Activated effector memory CD4-positive, alpha-beta T cell treated with anti-CD3 and anti-CD28 coated beads, Interleukin-2, amount 50 U/mL, for 16 hours (primary cell): ENCODE data around the gene PLCH2.
"Not testable (repeated sequence)": the region's sequence is repeated elsewhere in the genome, so short reads cannot be mapped to it uniquely, and the experiment has no call there.

Source experiments
- DNase-seq: peaks from one replicate; pipeline ENCODE4 v3.0.0-alpha.2; 2020

The PLCH2 gene

DNA sequence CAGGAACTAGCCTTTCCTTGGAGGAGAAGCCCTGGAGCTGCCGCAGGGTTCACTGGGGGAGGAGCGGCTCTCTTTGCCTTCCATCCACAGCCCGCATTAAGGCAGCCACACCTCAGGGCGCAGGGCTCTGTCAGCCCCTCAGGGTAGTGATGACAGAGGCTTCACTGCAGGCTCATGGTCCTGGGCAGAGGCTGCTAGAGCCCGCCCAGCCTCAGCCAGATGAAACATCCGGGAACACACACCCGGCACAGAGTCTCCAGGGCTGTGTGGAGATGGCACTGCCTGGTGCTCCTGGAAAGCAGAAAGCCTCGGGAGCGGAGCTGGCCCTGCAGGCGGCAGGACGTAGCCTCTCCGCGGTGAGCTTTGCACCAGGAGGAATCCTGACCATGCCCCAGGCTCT lies 34.3 kb upstream of the PLCH2 start:
- no peak for DNase-seq

DNA sequence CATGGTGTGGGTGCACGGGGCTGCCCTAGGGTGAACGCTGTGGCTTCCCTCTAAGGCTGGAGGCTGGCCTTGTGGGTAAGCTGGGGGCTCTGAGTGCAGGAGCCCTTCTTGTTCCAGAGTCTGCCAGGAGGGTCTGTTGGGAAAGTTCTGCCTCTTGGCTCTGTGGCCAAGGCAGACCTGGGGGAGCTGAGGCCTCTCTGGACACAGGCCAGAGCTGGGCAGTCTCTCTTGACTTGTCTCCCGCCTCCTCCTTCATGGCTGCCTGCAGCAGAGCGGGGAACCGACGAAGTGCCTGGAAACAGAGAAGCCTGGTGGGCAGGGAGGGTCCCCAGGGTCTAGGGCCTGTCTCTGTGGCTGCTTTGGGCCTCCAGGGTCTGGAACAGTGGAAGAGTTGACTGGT lies 33.4 kb upstream of the PLCH2 start:
- DNase-seq = no peak

DNA sequence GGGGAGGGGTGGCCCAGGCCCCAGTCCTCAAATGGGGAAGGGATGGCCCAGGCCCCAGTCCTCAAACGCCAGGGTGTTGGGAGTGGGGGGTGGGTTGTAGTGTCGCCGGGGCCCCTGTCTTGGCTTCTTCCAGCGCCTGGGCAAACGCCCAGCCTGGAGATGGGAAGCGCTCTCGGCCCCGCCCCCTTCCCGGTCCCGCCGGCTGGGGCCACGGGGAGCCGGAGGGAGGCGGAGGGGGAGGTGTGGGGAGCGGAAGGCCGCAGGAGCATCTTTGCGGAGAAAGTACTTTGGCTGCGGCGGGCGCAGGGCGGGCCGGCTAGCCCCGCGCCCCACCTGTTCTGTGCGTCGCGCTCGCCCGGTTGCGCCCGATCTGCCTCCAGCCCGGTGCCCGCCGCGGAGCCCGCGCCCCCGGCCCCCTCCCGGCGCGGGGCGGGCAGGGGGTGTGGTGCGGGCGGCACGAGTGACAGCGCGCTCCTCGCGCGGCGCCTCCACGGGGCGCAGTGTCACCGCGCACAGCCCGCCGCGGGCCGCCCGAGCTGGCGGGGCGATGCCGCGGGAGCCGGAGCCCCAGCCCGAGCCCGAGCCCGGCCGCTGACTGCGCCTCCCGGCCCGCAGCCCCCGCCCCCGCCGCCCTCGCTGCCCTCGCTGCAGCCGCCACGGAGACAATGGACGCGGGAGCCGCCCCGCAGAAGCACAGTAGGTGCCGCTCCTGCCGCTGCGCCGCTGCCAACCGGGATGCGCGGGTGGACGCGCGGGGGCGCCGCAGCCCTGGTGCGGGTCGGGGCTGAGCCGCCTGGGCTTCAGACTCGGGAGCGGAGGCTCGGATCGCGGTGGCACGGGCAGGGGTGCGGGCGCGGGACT lies 32.6 kb upstream of the PLCH2 start:
- no peak for DNase-seq

DNA sequence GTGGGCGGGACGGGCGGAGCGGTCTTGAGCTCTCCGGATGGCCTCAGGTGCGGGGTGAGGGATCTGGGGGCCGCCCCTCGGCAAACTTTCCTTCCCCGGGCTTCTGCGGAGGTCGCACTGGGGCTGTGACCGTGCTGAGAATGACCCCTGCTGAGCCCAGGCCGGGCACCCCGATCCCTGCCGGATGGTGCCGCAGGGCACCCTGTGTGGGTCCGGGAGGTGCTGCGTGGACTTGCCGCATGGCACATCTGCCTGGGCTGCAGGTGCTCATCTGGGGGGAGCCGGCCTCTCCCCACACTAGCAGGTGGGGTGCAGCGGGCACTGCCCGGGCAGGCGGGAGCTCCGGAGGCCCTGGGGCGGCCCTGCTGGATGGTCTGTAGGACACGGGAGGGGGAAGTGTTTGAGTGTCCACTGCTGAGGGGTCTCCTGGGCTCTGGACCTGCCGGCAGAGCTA lies 31.9 kb upstream of the PLCH2 start:
- no peak for DNase-seq

DNA sequence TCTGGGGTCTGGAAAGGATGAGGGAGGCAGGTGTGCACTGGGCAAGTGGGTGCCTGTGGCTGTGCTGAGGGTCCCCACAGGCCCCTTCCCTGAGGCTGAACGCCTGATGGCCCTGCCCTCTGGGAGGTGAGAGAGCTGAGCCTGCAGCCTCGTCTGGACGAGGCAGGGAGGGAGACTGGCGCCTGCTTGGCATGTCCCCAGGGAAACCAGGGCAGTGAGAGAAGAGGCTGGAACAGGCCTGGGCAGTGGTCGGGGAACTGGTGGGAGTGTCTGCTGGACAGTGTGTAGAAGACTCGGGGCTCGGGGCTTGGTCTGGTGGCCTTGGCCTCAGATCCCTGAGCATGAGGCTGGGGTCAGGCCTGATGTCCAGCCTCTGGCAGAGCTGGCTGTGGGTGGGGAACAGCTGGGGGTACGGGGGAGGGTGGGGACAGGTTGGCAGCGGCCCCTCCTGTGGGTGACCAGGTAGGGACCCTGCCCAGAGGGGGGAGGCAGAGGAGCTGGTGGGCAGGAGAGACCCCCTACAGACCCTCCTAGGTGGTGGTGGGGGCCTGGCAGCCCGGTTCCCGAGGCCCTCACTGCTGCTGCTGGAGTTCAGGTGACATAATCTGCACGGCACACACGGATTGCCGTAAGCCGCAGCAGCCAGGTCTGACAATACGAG lies 30.8 kb upstream of the PLCH2 start:
- no peak for DNase-seq

DNA sequence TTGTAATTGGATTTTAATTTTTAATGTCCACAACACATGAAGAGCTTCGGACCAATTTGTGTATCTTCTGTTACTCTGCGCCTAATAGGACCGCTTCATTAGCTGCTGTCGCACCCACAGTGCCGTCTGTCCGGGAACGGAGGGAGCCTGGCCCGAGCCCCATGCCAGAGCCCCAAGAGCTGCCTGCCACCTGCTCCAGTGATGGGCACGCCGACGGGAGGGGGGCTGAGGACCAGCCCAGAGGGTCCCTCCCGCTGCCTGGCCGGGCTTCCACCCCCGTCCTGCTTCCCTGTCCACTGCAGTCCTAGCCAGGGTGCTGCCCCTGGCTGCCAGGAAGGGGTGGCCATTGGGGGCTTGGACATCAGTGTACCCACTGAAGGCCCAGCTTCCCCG lies 30.3 kb upstream of the PLCH2 start:
- DNase-seq = no peak

DNA sequence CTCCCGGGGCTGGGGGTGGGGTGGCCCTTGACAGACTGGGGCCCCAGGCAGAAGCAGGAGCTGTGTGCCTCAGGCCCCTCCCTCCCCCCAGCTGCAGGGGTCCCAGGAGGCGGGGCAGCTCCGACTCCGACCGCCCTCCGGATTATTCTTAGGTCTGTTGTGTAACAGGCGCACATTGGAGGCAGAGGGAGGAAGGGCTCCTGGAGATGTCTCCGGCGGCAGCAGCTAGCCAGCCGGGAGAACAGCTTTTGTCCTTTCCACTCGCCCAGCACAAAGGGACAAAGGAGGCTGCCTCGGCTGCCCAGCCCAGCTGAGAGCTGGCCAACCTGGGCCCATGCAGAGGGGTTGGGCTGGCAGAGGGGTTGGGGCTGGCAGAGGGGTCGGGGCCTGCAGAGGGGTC lies 29.7 kb upstream of the PLCH2 start:
- no peak for DNase-seq

DNA sequence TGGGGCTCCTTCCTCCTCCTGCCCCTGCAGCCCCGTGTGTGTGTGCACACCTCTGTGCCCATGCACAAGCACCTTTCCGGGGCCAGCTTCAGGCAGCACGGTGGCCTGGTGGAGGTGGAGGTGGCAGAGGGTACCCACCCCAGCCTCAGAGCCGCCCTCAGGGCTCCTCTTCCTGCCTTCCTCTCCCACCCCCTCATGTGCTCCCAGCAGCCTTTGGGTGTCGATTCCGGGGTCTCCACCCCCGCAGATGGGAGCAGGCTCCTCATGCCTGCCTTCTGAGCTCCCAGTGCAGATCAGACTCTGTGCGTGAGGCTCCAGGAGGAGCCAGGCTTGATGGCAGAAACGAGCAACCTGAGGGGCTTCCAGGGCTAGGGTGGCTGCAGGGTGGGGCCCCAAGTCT lies 29.2 kb upstream of the PLCH2 start:
- no peak for DNase-seq

DNA sequence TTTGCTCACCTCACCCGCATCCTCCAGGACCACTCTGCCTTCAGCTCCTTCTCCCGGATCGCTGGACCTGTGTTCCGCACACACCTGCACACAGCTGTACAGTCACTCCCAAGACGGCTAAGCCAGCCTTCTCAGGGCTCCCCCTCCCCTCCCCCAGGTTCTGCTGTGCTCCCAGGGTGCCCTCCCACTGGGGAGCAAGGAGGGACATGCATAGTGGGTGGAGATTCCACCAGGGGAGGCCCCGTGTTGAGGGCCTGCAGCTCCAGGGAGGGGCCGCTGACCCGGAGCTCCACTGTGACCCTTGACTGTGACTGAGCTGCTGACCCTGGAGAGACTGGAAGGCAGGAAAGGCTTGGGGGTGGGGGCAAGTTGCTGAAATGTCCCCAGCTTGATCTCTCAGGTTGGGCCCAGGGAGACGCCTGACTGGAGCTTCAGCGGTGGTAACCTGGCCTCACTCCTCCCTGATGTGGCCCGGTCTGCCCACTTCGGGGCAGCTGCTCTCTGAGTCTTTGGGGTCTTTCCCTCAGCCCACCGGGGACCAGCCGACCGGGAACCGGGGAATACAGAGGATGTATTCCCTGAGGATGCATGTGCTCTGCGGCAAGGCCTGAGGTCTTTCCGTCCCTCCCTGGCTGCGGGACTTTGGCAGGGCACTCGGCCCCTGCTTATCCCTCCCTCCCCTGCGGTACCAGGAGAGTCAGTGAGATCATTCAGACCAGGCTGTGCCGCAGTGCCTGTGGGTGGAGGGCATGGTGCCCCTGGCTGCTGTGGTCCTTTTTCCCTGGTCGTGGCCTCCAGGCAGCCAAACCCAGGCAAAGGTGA lies 28.6 kb upstream of the PLCH2 start:
- no peak for DNase-seq

DNA sequence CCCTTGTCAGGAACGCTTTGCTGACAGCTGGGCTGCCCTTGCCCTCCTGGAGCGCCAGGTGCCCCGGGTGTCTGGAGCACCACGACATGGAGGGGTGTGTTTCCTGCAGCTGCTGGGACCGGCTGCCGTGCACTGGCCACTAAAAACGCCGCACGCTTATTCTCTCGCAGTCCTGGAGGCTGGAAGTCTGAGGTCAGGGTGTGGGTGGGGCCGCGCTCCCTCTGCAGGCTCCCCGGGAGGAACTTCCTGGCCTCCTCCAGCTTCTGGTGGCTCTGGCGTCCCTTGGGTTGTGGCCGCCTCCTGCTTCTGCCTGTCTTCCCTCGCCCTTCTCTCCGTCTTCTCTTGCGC lies 28.0 kb upstream of the PLCH2 start:
- DNase-seq = no peak

DNA sequence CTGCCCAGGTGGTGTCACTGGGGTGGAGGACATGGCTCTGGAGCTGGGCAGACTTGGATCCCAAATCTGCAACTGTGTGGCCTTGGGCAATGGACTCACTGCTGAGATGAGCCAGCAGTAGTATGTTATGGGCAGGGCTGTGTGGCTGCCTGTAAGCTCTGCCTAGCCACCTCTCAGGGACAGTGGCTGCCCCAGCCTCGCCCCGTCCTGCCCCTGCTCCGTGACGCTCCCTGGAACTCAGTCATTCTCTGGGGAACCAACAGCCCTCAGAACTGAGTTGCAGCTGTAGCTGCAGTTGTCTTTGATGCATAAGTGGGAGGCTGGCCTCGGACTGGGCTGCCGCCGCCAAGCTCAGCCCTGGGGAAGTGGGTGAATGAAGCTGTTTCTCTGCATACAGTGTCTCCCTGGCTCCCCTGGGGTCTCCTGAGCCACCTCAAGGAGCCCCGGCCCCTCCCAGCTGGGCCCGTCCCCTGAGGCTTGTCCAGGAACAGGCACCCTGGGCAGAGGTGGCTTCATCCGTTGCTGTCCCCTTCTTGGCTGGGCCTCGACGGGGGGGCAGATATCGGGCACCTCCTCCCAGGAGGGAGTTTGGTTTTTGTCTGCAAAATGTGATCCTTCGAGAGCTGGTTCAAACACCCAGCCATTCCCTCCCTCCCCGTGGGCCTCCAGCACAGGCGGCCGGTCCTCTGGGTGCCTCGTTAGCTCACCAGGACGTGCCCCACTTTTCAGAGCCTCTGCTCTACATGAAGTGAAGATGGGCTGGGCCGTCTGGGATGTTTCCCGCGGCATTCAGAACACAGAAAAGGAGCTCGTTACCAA lies 26.2 kb upstream of the PLCH2 start:
- DNase-seq = no peak

DNA sequence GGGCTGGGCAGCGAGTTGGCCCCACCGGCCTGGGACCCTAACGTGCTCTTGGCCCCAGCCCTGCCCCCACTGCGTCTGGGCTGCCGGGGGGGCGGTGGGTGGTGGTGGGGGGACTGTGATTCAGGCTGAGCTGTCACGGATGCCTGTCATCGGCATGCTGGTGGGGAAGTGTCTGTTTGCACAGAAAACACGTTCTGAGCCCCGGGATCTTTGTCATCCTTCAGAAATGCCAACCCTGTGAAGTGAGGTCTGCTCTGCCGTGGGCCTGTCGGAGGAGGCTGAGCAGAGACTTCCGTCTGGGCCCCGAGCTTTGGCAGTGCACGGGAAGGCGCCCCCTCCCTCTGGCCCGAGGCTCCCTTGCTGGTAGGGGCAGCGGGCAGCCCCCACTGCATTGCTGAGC lies 24.3 kb upstream of the PLCH2 start:
- DNase-seq = no peak

DNA sequence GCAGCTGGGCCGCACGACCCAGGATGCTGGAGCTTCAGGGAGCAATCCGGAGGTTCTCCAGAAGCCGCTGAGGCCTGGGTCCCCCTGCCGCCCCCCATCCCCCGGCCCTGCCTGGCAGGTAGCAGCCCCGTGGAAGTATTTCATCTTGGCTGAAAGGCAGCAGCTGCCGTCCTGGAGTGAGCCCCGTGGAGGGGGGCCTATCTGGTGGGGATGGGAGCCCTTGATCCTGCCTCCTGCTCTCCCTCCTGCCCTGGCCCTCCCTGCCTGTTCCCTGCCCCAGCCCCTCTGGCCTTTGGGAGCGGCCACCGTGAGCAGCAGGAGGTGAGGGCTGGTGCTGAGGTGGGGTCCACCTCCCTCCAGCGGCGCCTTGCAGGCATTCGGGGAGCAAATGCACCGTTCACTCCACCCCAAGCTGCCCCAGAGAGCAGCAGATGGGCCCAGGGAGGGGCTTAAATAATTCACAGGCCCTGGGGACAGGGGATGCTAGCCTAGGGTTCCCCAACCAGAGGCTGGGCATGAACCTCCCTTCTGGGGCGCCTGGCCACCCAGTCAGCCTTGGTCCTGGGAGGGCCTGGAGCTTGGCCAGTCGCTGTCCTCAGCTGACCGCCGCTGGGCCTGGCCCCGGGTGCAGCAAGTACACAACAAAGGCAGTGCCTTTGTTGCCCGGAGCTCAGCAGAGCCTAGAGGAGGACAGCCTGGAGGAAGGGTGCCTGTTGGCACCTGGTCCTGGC lies 23.7 kb upstream of the PLCH2 start:
- no peak for DNase-seq

DNA sequence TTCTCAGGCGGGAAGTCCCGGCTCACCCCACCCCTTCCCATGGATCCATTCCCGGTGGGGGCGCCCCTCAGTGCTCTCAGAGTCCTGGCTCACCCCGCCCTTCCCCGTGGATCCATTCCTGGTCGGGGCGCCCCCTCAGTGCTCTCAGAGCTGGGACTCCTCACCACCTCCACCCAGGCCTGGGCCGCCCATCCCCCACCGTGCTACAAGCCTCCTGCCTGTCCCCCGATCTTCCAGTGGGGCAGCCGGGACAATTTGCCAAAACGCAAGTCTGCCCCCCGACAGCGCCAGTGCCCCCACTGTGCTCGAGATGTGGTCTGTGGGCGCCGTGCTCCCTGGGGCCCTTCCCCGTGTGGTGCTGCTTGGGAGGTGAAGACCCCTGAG lies 23.2 kb upstream of the PLCH2 start:
- DNase-seq = no peak

DNA sequence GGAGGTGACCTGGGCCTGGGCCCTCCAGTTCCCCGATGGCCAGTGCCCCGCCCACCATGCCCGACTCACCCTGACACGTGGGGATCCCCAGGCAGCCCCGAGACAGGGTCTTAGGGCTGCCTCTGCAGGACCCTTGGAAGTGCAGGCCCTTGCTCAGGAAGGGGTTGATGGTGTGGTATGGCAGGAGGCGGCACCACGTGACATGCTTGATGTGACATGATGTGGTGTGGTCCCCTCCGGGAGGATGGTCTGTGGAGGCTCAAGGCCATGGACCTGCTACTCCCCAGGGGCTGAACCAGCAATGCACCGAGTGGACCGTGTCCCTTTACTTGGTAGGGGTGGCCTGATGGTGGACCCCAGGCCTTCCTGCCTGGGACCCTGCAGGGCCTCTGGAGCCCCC lies 21.9 kb upstream of the PLCH2 start:
- DNase-seq = no peak

DNA sequence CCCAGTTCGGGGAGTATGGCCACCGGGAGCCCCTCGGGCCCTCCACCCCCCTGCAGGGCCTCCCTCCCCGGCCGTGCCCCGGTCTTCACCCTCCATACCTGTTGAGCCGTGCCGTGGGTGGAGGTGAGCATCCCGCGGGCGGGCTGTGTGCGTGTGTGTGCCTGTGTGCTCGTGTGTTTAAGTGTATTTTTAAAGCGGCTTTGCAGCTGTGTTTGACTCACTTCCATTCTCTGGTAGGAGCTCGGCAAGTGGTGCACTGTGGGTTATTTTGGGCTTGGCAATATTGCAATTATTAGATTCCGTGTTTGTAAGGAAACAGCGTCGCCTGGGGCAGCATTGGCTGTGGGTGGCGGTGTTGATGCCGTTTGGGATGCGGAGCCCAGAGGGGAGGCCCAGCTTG lies 20.3 kb upstream of the PLCH2 start:
- no peak for DNase-seq

DNA sequence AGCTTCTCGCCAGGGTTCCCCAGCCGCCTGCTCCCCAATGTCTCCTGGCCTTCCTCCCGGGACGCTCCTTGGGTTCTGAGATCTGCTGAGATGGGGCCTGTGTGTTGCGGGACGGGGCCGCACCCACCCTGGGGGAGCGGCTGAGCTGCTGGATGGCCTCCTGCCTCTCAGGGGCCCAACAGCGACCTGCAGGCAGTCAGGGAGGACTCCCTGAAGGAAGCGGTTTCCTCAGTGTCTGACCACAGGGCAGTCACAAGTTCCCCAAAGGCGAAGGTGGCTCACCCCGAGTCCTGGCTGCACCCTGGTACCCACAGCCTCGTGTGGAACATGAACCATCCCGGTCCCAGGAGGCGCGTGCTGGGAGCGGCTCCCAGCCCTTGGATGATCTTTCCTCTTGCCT lies 18.6 kb upstream of the PLCH2 start:
- DNase-seq = no peak

DNA sequence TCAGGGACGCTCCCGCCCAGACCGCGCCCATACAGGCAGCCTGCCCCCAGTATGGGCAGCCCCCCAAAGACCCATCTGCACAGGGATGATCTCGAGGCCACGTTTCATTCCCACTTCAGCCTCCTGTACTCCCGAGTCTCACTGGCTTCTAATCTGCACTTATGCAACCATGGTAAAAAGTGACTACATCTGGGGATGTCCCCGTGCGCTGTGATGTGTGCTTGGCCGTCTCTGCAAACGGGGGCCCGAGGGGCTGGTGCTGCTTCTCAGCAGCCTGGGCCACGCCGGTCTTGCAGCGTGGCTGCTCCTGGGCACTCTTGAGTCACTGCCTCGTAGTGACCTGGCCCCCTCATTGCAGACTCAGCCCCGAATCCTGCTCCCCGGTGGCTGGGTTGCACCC lies 17.4 kb upstream of the PLCH2 start:
- no peak for DNase-seq

DNA sequence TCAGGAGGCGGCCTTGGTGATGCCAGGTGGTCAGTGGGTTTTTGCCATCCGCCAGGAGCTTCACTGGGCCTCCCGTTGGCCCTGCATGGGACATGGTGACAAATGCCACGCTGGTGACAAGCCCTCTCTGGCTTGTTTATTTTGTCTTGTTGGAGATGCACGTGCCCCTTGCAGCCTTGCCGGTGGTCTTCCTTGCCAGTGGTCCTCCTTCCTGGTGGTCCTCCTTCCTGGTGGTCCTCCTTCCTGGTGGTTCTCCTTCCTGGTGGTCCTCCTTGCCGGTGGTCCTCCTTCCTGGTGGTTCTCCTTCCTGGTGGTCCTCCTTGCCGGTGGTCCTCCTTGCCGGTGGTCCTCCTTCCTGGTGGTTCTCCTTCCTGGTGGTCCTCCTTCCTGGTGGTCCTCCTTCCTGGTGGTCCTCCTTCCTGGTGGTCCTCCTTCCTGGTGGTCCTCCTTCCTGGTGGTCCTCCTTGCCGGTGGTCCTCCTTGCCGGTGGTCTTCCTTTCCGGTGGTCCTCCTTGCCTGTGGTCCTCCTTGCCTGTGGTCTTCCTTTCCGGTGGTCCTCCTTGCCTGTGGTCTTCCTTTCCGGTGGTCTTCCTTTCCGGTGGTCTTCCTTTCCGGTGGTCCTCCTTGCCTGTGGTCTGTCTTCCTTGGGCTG lies 16.9 kb upstream of the PLCH2 start:
- DNase-seq = not testable (repeated sequence)

DNA sequence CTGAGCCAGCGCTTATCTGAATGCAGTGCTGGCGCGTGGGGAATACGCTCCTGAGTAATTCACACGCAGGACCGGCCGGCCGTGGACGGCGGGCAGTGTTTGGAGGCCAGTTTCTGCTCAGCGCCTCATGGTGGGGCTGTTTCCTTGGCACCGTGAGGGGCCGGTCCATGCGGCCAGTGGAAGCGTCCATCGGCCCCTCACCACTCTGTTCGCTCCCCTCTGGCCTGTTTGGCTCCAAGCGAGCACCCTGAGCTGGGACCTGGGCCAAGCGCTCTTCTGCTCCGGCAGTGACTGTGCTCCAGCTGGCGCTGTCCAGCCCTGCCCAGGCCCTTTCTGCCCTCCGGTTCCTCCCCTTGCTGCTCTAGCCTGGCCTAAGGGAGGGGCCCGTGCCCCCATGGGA lies 16.3 kb upstream of the PLCH2 start:
- no peak for DNase-seq

DNA sequence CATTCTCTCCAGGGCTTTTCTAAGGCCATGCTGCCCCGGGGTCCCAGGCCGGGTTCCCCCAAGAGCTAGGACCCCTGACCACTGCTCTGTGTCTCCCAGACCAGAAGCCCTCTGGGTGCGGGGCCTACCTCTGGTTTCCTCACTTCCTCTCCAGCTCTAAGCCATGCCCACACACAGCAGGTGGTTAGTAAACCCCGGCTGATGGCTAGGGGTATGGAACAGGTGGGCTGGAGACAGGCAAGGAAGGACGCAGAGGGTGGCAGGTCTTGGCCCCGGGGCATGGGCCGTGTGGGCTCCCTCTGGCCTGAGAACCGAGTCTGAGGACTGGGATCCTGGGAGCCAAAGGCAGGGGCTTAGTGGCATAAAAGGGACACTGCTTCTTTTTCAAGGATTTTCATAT lies 15.9 kb upstream of the PLCH2 start:
- DNase-seq = no peak
